ENCODE measurements around the gene JMJD1C.

The JMJD1C gene

DNA sequence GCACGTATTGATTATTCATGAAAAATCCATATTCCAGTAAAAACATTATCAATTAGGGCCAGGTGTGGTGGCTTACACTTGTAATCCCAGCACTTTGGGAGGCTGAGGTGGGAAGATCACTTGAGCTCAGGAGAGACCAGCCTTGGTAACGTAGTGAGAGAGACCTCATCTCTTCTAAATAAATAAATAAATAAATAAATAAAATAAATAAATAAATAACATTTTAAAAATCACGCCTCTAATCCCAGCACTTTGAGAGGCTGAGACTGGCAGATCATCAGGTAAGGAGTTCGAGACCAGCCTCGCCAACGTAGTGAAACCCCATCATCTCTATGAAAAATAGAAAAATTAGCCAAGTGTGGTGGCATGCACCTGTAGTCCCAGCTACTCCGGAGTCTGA is 300.5 kb downstream of the JMJD1C start:
- no peak for DNase-seq (ENCODE audit: low read depth)
- H3K4me3 ChIP-seq (replicated peaks; ENCODE audit: low read depth, low read length) = no peak overlapping the region
- TF ChIP-seq, protein P1, sequence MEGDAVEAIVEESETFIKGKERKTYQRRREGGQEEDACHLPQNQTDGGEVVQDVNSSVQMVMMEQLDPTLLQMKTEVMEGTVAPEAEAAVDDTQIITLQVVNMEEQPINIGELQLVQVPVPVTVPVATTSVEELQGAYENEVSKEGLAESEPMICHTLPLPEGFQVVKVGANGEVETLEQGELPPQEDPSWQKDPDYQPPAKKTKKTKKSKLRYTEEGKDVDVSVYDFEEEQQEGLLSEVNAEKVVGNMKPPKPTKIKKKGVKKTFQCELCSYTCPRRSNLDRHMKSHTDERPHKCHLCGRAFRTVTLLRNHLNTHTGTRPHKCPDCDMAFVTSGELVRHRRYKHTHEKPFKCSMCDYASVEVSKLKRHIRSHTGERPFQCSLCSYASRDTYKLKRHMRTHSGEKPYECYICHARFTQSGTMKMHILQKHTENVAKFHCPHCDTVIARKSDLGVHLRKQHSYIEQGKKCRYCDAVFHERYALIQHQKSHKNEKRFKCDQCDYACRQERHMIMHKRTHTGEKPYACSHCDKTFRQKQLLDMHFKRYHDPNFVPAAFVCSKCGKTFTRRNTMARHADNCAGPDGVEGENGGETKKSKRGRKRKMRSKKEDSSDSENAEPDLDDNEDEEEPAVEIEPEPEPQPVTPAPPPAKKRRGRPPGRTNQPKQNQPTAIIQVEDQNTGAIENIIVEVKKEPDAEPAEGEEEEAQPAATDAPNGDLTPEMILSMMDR (IDR thresholded peaks at IDR 0.05; ENCODE audit: low read length, missing control alignments) = no peak

DNA sequence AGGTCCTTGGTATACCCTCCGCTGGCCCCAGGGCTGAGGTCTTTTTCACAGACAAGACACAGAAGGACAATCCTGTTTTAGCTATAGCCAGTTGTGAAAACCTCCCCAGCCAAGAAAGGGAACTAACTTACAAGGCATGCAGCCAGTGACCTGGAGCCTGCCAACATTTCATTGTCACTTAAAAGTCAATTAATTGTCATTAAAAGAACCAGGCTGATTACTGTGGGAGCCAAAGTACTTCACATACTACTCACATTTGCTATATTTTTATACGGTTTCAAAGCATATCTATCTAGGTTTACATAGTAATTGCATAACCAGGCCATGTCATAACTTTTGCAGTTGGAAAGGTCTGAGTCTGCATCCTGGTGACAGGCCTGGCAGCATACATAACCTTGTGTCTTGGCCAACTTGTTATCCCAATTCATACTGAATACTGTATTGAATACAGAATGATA is 301.6 kb downstream of the JMJD1C start:
- peak; percentile 78 for DNase-seq (ENCODE audit: low read depth)
- H3K4me3 ChIP-seq (replicated peaks; ENCODE audit: low read depth, low read length) = no peak overlapping the region
- TF ChIP-seq, protein P1 (IDR thresholded peaks at IDR 0.05; ENCODE audit: low read length, missing control alignments) = no peak

DNA sequence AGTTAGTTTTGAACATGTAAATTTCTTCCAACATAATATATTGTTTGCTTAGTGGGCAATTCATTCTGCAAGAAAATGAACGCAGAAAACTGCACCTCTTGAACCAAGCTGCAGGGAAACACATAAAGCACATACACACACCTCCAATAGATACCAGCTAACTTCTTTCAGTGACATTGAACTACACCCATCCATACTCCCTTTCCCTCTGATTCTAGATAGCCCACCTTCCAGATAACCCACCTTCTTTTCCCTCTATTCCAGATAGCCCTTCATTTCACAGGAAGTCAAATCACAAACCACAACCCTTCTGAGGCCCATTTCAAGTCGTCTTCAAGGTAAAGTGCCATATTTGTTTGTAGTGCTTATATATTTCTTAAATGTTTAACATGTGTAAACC is 304.2 kb downstream of the JMJD1C start:
- H3K4me3 ChIP-seq (replicated peaks; ENCODE audit: low read depth, low read length) = no peak overlapping the region
- no peak for DNase-seq (ENCODE audit: low read depth)
- TF ChIP-seq, protein P1 (IDR thresholded peaks at IDR 0.05; ENCODE audit: low read length, missing control alignments) = no peak

DNA sequence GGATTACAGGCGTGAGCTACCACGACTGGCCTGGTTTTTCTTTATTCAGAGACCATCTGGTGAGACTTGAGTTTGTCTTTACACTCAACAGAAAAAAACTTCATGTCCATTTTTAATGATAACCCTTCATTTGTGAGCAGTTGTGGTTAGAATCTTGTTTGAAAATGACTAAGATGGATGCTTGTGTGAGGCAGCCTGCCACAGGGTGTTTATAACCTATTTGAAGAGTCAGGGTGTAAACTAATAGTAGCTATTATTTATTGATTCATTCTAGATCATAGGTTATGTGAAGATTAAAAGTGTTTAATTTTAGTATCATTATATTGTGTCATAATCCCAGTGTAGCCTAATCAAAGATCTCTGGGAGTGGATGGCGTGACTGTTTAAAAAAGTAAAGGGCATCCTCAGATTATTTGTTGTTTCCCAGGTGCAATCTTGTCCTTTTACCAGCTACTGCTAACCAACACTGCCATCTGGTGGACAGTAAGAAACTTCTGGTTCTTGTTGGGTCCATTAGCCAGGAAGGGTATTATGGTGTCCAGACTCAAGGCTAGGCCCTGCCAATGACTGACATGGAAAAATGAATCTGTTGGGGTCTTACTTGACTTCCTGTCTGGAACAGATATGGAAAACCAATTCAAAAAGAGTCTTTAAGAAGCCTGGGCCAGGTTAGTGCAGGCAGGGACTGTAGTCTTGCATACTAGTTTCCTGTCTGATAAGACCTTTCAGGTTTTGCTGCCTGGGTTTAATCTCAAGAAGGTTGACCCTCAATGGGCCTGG is 307.7 kb downstream of the JMJD1C start:
- DNase-seq (ENCODE audit: low read depth) = peak; percentile 96
- H3K4me3 ChIP-seq (replicated peaks; ENCODE audit: low read depth, low read length) = no peak overlapping the region

DNA sequence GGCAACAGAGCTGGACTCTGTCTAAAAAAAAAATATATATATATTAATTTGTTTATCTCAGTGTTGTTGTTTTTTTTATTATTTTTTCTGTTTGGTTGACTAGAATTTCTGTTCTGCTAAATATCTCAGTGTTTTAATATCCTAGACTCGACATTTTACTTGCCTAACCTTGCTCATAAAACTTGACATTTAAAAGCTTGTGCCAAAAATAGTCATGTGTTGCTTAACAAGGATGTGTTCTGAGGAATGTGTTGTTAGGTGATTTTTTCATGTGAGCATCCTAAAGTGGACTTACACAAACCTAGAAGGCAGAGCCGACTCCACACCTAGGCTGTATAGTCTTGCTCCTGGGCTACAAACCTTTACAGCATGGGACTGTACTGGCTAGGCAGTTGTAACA is 309.5 kb downstream of the JMJD1C start:
- peak; percentile 30 for DNase-seq (ENCODE audit: low read depth)
- TF ChIP-seq, protein P1 (IDR thresholded peaks at IDR 0.05; ENCODE audit: low read length, missing control alignments) = no peak
- no peak overlapping the region for H3K4me3 ChIP-seq (replicated peaks; ENCODE audit: low read depth, low read length)

More for the DNA sequence above, 307.7 kb downstream of the JMJD1C start:
- TF ChIP-seq, protein P1 (IDR thresholded peaks at IDR 0.05; ENCODE audit: low read length, missing control alignments) = peak; percentile 80

DNA sequence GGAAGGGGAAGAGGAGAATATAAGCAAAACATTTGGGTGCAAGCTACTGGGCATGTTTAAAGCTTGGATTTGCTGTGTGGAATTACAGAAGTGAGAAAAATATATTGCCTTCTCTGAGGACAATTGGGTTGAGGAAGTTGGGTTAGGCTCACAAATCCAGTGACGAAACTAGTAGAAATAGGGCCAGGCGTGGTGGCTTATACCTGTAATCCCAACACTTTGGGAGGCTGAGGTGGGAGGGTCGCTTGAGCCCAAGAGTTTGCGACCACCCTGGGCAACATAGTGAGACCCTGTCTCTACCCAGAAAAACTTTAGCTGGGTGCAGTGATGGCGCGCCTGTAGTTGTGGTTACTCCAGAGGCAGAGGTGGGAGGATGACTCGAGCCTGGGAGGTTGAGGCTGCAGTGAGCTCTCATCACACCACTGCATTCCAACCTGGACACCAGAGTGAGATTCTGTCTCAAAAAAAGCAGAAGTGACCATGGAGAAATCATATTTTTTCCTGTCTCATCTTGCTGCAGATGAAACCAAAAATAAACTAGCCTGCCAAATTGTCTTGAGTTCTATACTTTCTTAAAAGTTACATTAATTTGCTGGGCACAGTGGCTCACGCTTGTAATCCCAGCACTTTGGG is 310.3 kb downstream of the JMJD1C start:
- DNase-seq (ENCODE audit: low read depth) = no peak
- H3K4me3 ChIP-seq (replicated peaks; ENCODE audit: low read depth, low read length) = no peak overlapping the region
- TF ChIP-seq, protein P1 (IDR thresholded peaks at IDR 0.05; ENCODE audit: low read length, missing control alignments) = no peak
